ENCODE measurements around the gene TATDN2. TPM values are rescaled to one million over a fixed set of nuclear protein-coding genes. Genes with fewer than 3 reads are reported as not detected.

Gene TATDN2
- total RNA-seq, 1 experiment from 2014 or later: 15.8 TPM

GRCh38 chr3:10232137-10232536, 16.1 kb upstream of the TATDN2 start:
- no peaks in the 10 kb centered on the region for H3K36me3 ChIP-seq
- H3K4me3 ChIP-seq: no peak overlapping the region
- no peak for DNase-seq
- H3K27me3 ChIP-seq: no peaks in the 10 kb centered on the region
- H3K9me3 ChIP-seq: no peaks in the 10 kb centered on the region

GRCh38 chr3:10233988-10234387, 14.3 kb upstream of the TATDN2 start:
- Histone ChIP-seq H3K36me3 (no peaks in the 10 kb centered on the region), H3K9me3 (no peaks in the 10 kb centered on the region), H3K4me3 (no peak overlapping the region), H3K27me3 (no peaks in the 10 kb centered on the region)
- no peak for DNase-seq

DNA sequence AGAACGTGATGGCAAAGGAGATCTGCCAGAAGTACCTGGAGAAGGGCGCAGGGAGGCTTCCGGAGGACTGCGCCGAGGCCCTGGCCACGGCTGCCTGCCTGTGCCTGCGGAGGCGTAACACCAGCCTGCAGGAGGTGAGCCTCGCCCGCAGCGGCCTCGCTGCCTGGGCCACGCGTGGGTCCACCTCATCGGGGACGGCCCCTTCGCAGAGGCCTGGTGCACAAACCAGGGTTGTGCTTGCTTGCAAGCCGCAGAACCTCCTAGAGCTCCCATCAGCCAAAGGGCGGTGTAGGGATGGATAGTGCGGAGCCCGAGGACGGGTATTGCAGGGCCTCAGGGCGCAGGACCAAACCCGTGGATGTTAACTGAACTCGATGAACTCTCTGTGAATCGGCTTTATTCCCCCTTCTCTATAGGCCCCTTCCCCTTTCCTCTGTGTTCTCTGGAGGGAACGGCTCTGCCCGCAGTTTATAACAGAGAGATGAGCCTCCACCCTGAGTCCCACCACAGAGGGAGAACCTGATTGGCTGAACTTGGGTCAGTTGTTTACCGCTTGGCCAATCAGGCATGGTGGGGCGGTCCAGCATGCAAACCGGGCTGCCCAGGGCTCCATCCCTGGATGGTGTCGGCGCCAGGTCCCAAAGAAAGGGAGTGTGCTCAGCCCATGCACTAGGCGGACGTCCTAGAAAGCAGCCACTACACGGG, 13.6 kb upstream of the TATDN2 start:
- no peak for DNase-seq
- no peak overlapping the region for H3K4me3 ChIP-seq
- no peaks in the 10 kb centered on the region for H3K27me3 ChIP-seq
- no peaks in the 10 kb centered on the region for H3K9me3 ChIP-seq
- no peaks in the 10 kb centered on the region for H3K36me3 ChIP-seq

- Histone ChIP-seq H3K27me3 (no peaks in the 10 kb centered on the region), H3K4me3 (no peak overlapping the region), H3K36me3 (no peaks in the 10 kb centered on the region), H3K9me3 (no peaks in the 10 kb centered on the region)
- DNase-seq: no peak
Observed at GRCh38 chr3:10235551-10235950, 12.7 kb upstream of the TATDN2 start.

GRCh38 chr3:10238345-10239183, 9.7 kb upstream of the TATDN2 start:
- no peaks in the 10 kb centered on the region for H3K27me3 ChIP-seq
- H3K9me3 ChIP-seq: no peaks in the 10 kb centered on the region
- no peaks in the 10 kb centered on the region for H3K36me3 ChIP-seq
- no peak overlapping the region for H3K4me3 ChIP-seq
- no peak for DNase-seq

- DNase-seq: no peak
- no peaks in the 10 kb centered on the region for H3K27me3 ChIP-seq
- no peaks in the 10 kb centered on the region for H3K9me3 ChIP-seq
- no peak overlapping the region for H3K4me3 ChIP-seq
- H3K36me3 ChIP-seq: peaks cover 4% of the 10 kb centered on the region; the same call in 1 of the 2 replicates
Observed at GRCh38 chr3:10240799-10241198, 7.5 kb upstream of the TATDN2 start.

GRCh38 chr3:10242182-10243065, 5.8 kb upstream of the TATDN2 start:
- Histone ChIP-seq H3K9me3 (no peaks in the 10 kb centered on the region), H3K27me3 (no peaks in the 10 kb centered on the region), H3K4me3 (no peak overlapping the region), H3K36me3 (peaks cover 4% of the 10 kb centered on the region; the same call in 1 of the 2 replicates)
- DNase-seq: no peak

DNA sequence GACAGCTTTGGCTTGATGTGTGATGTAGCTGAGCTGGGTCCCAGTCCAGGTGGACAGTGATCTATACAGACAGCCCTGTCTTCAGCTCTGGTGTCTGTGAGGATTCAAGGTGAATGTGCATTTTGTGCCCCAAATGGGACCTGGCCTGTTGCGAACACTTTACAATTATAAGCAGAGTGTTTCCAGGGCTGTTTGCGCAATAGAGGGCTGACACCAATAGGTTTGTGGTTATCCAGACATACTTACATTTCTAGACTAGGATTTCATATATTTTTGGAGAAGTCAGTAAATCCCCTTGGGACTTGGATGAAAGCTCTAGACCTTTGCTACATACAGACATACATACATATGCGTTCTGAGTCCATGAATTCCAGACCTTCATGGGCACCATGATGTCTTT, 4.2 kb upstream of the TATDN2 start:
- no peaks in the 10 kb centered on the region for H3K9me3 ChIP-seq
- DNase-seq: no peak
- no peak overlapping the region for H3K4me3 ChIP-seq
- no peaks in the 10 kb centered on the region for H3K27me3 ChIP-seq
- H3K36me3 ChIP-seq: peaks cover 4% of the 10 kb centered on the region; the same call in 1 of the 2 replicates

DNA sequence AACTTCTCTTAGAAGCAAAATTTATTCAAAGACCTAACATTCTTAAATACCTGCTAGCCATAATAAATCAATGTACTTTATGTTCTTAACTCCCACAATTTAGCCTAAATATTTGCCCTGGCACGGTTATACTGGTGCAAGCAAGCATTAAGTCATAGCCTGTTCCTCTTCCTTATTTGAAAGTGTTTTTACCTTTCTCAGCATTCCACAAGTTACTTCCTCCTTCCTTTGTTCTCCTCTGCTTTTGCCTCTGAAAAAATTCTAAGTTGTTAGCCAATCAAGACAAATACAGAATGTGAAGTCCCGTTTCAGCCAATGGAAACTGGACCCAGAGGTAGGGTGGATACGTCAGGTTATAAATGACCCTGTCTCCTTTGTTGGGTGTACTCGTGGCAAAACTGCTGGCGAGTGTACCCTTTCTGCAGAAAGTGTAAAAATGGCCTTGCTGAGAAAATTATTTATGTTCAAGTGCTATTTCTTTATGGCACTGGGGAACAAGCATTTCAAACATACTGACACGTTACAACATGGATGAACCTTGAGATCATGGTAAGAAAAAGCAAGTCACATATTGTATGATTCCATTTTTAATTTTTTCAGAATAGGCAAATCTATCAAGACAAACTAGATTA, 3.1 kb upstream of the TATDN2 start:
- Histone ChIP-seq H3K4me3 (no peak overlapping the region), H3K27me3 (no peaks in the 10 kb centered on the region), H3K9me3 (no peaks in the 10 kb centered on the region), H3K36me3 (peaks cover 5% of the 10 kb centered on the region)
- DNase-seq: no peak

DNA sequence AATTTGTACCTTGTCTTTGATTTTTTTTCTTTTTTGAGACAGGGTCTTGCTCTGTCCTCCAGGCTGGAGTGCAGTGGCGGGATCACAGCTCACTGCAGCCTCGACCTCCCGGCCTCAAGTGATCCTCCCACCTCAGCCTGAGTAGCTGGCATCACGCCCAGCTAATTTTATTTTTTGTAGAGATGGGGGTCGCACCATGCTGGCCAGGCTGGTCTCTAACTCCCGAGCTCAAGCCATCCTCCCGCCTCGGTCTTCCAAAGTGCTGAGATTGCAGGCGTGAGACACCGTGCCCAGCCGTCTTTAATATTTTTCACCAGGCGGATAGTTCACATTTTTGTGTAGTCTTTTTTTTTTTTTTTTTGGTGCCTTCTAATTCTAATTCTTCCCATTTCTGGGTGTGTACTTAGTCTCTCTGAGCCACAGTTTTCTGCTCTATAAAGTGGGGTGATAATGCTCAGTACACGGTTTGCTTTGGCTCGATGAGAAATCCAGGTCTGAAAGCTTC, 528 bp upstream of the TATDN2 start:
- DNase-seq: no peak
- peak overlapping the region; percentile 66 for H3K4me3 ChIP-seq
- no peaks in the 10 kb centered on the region for H3K27me3 ChIP-seq
- H3K36me3 ChIP-seq: peaks cover 24% of the 10 kb centered on the region
- no peaks in the 10 kb centered on the region for H3K9me3 ChIP-seq

- no peaks in the 10 kb centered on the region for H3K27me3 ChIP-seq
- H3K9me3 ChIP-seq: no peaks in the 10 kb centered on the region
- peak; percentile 28 for DNase-seq
- H3K36me3 ChIP-seq: peaks cover 34% of the 10 kb centered on the region
- peak overlapping the region; percentile 66 for H3K4me3 ChIP-seq
Observed at GRCh38 chr3:10248984-10249748, 907 bp downstream of the TATDN2 start.

DNA sequence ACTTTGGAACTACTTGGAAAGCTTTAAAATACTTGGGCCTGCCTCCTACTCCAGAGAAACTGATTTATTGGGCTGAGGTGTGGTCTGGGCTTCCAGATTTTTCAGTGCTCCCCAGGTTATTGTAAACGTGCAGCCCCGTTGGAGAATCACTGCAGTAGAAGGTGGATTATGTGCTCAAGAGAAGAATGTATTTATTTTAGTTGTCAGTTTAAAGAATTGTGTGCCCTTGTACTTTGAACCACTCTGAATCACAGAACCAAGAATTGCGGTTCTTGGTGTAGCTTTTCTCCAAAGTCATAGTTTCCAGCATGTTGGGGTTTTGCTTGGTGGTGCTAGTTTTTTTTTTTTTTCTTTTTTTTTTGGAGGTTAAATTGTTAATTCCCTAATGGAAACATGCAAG, 1.6 kb downstream of the TATDN2 start:
- no peak for DNase-seq

GRCh38 chr3:10251006-10251405, 2.7 kb downstream of the TATDN2 start:
- no peak overlapping the region for H3K4me3 ChIP-seq
- peaks cover 30% of the 10 kb centered on the region for H3K36me3 ChIP-seq
- no peak for DNase-seq

More for the DNA sequence above, 1.6 kb downstream of the TATDN2 start:
- H3K9me3 ChIP-seq: no peaks in the 10 kb centered on the region
- H3K36me3 ChIP-seq: peaks cover 30% of the 10 kb centered on the region
- H3K27me3 ChIP-seq: no peaks in the 10 kb centered on the region
- peak overlapping the region; percentile 66 for H3K4me3 ChIP-seq

DNA sequence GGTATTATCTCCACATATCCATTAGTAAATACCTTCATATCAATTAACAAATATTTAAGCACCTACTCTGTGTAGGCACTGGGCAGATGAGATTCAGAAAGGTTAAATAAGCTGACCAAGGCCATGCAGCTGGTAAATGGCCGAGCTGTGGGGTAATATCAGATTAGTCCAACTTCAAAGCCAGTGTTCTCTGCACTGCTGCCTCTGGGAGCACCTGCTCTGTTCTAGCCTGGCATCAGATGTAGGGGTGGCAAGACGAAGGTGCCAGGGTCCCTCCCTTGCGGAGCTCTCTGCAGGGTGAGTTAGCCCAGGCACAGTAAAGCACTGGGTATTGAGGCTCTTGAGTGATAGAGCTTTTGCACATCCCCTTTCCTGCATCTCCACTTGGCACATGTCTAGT, 5.5 kb downstream of the TATDN2 start:
- Histone ChIP-seq H3K27me3 (no peaks in the 10 kb centered on the region), H3K36me3 (peaks cover 33% of the 10 kb centered on the region), H3K9me3 (no peaks in the 10 kb centered on the region), H3K4me3 (no peak overlapping the region)
- no peak for DNase-seq

More at GRCh38 chr3:10251006-10251405, 2.7 kb downstream of the TATDN2 start:
- no peaks in the 10 kb centered on the region for H3K9me3 ChIP-seq
- H3K27me3 ChIP-seq: no peaks in the 10 kb centered on the region

DNA sequence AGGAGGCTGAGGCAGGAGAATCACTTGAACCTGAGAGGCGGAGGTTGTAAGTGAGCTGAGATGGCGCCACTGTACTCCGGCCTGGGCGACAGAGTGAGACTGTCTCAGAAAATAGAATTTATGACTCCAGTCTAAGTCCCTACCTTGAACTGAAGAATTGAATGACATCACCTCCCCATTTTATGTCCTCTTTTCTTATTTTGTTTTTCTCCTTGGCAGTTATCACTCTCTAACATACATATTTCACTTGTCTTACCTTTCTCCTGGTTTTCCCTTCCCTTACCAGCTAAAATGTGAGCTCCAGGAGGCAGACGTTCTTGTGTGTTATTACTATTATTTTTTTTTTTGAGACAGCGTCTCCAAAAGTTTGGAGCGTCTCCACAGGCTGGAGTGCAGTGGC, 7.6 kb downstream of the TATDN2 start:
- H3K9me3 ChIP-seq: no peaks in the 10 kb centered on the region

DNA sequence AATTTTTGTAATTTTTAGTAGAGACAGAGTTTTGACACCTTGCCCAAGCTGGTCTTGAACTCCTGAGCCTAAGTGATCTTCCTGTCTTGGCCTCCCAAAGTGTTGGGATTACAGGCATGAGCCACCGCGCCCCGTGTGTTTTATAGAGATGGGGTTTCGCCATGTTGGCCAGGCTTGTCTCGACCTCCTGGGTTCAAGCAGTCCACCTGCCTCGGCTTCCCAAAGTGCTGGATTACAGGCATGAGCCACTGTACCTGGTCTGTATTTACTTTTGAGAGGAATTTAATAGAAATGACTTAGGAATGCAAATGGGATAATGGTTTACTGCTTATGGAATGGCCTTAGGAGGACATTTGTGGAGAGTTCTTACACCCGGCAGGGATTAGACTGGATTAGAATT, 10.8 kb downstream of the TATDN2 start:
- Histone ChIP-seq H3K9me3 (no peaks in the 10 kb centered on the region), H3K27me3 (no peaks in the 10 kb centered on the region), H3K4me3 (no peak overlapping the region), H3K36me3 (peaks cover 15% of the 10 kb centered on the region)
- no peak for DNase-seq

More for the DNA sequence above, 7.6 kb downstream of the TATDN2 start:
- peaks cover 25% of the 10 kb centered on the region for H3K36me3 ChIP-seq
- DNase-seq: no peak
- no peak overlapping the region for H3K4me3 ChIP-seq
- H3K27me3 ChIP-seq: no peaks in the 10 kb centered on the region

Data from MG63 (cell line).